ENCODE data around the gene TRIM69.
A peak's percentile ranks its signal among the peaks of the same experiment; 100 is the strongest.
"Not testable (repeated sequence)": the region's sequence is repeated elsewhere in the genome, so short reads cannot be mapped to it uniquely, and the experiment has no call there.

The TRIM69 gene

DNA sequence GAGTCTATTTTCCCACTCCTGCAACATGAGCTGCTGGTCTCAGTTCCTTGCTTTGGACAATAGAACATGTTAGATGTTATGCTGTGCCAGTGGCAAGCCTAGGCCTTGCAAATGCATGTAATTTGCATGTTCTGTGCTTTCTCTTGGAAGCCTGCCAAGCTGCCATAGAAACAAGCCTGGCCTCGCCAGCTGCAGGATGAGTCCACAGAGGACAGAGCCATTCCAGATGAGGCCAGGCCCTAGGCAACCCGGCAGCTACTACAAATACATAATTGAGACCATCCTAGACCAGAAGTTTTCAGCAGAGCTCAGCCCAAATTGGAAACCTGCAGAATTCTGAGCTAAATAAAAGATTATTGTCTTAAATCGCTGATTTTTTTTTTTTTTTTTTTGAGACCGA, 39.6 kb downstream of the TRIM69 start:
- no peak for DNase-seq (ENCODE audit: low read depth)
- H3K4me3 ChIP-seq (ENCODE audit: low read depth, low read length), result no peak overlapping the region
- TF ChIP-seq, protein P1, sequence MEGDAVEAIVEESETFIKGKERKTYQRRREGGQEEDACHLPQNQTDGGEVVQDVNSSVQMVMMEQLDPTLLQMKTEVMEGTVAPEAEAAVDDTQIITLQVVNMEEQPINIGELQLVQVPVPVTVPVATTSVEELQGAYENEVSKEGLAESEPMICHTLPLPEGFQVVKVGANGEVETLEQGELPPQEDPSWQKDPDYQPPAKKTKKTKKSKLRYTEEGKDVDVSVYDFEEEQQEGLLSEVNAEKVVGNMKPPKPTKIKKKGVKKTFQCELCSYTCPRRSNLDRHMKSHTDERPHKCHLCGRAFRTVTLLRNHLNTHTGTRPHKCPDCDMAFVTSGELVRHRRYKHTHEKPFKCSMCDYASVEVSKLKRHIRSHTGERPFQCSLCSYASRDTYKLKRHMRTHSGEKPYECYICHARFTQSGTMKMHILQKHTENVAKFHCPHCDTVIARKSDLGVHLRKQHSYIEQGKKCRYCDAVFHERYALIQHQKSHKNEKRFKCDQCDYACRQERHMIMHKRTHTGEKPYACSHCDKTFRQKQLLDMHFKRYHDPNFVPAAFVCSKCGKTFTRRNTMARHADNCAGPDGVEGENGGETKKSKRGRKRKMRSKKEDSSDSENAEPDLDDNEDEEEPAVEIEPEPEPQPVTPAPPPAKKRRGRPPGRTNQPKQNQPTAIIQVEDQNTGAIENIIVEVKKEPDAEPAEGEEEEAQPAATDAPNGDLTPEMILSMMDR (conservative IDR thresholded peaks at IDR 0.05; ENCODE audit: low read depth, low read length), result no peak

DNA sequence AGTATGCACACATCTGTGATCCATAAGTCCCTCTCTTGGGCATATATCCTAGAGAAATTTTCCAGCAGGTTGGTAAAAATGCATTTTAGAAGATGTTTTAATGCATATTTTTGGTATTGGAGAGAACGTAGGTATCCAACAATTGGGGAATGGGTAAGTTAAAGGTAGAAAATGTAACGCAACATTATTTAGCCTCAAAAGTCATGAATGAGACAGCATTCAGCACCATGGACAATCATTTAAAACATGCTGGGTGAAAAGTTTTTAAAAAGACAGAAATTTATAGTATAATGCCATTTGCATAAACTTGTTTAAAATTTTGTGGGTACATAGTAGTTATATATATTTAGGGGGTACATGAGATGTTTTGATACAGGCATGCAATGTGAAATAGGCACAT, 43.4 kb downstream of the TRIM69 start:
- DNase-seq (ENCODE audit: low read depth), result no peak
- H3K4me3 ChIP-seq (ENCODE audit: low read depth, low read length), result no peak overlapping the region
- TF ChIP-seq, protein P1 (conservative IDR thresholded peaks at IDR 0.05; ENCODE audit: low read depth, low read length), result no peak

DNA sequence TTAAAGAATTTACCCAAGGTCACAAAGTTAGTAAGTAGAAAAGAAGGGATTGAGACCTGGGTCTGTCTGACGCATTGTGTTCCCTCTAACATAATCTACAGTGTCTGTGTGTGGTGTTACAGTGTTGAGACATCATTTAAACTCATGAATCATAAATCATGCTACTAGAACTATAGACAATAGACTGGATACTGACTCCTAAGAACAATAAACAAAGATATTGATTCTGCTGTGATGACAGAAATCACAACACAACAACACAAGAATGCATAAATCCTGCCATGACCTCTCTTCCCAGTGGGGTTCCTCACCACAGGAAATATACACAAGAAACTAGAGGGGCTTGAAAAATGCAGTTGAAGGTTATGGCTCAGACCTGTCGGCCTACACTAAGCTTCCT, 44.3 kb downstream of the TRIM69 start:
- no peak overlapping the region for H3K4me3 ChIP-seq (ENCODE audit: low read depth, low read length)
- TF ChIP-seq, protein P1 (conservative IDR thresholded peaks at IDR 0.05; ENCODE audit: low read depth, low read length), result no peak
- peak; percentile 66 for DNase-seq (ENCODE audit: low read depth)

DNA sequence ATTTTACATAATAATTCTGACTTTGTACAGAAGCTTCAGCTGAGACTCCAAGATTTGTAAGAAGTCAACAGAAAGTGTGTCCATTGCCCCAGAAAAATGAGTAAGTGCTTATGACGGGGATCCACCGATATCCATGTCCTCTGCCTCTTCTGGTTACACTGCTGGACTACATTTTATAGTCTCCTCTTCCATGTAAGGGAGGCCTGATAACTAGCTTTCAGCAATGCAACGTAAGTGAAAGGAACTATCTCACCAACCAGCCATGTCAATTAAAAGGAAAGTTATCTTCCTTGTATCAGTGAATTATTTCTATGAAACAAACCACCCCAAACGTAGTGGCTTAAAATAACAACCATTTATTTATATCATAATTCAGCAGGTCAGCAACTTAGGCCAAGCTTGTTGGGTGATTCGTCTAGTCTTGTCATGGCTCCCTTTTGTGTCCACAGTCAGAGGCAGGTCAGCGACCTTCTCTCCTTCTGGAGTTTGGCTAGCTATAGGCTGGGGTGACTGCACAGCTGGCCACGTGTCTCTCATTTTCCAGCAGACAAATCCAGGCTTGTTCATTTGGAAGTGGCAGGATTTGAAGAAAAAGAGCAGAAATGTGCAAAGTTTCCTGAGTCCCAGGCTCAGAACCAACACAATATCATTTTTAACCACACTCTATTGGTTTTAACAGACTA, 44.9 kb downstream of the TRIM69 start:
- TF ChIP-seq, protein P1 (conservative IDR thresholded peaks at IDR 0.05; ENCODE audit: low read depth, low read length), result no peak
- H3K4me3 ChIP-seq (ENCODE audit: low read depth, low read length), result no peak overlapping the region
- peak; percentile 30 for DNase-seq (ENCODE audit: low read depth)

DNA sequence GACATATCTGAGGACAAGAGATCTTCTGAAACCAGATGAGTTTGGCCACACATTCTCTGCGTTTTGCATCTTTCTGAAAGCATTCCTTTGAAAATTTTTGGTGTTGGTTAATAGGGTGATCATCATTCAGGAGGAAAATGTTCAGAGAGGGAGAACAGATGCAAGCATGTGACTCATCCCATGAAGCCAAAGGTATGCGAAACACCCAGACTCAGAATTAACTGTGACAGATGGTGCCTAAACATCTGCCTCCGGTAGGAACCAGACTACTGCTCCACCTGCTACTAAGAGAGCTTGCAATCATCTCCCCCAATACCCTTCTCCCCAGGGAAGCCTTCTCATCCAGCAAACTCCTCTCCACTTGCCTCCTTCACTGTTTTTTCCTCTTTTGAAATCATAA, 46.2 kb downstream of the TRIM69 start:
- H3K4me3 ChIP-seq (ENCODE audit: low read depth, low read length), result no peak overlapping the region
- DNase-seq (ENCODE audit: low read depth), result peak; percentile 40
- TF ChIP-seq, protein P1 (conservative IDR thresholded peaks at IDR 0.05; ENCODE audit: low read depth, low read length), result no peak

DNA sequence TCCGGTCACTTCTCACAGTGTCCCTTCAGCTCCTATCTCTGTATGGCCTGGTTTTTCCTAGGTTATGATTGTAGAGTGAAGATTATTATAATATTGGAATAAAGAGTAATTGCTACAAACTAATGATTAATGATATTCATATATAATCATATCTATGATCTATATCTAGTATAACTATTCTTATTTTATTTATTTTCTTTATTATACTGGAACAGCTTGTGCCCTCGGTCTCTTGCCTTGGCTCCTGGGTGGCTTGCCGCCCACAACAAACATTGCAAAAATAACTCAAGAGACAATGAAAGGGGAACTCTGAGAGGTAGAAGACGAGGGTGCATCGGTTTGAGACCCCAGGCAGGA, 48.6 kb downstream of the TRIM69 start:
- DNase-seq (ENCODE audit: low read depth), result not testable (repeated sequence)
- peak overlapping the region; percentile 65 for H3K4me3 ChIP-seq (ENCODE audit: low read depth, low read length)

DNA sequence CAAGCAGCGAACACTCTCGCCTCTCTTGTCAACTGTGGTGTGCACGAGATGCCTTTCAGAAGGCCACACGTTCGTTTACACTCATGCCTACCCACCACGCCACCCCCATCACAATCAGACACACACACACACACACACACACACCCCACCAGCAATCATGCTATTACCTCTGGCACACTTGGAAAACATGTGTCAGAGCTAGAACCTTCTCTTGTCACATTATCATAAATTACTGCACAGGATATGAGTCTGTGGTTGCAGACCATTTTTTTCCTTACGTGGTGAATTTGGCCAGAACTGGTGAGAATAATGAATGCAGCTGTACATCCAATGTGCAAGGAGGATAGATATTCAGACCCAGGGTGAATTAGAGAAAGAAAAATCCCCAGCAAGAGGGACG, 52.4 kb downstream of the TRIM69 start:
- no peak overlapping the region for H3K4me3 ChIP-seq (ENCODE audit: low read depth, low read length)
- TF ChIP-seq, protein P1 (conservative IDR thresholded peaks at IDR 0.05; ENCODE audit: low read depth, low read length), result no peak
- no peak for DNase-seq (ENCODE audit: low read depth)
